ENCODE measurements around the gene NNAT.

Gene NNAT

DNA sequence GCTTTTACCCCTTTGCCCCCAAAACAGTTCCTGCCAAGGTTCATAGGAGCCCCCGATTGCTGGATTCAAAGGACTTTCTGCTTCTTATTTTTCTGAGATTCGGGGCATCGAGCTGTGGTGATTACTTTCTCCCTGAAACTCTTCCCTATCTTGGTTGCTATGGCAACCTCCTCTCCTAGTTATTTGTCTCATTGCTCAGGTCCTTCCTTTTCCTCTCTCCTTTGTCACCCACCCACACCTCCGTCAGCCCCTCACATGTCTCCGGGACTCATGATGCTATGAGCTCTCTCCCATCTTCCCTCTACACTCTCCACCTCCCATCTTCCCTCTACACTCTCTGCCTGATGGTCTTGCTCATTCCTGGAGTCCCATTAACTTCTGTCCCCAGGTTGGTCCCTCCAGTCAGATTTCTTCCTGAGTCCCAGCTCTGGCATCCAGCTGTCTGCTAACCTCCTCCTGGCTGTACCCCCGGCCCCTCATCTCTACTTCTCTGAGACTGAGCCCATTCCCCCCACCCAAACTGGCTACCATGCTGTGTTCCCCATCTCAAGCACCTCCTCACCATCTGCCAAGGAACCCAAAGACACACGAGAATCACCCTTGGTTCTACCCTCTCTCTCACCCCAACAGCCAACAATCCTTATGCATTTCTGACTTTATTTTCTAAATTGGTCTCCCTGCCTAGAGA lies 30.2 kb upstream of the NNAT start:
- no peak overlapping the region for H3K4me3 Mint-ChIP-seq
- H3K27ac Mint-ChIP-seq: no peak overlapping the region
- H3K36me3 Mint-ChIP-seq (ENCODE audit: low read depth): peaks cover 10% of the 10 kb centered on the region
- no peak for TF ChIP-seq CTCF (IDR thresholded peaks at IDR 0.05; ENCODE audit: unreplicated experiment in 3 of 3)
- no peaks in the 10 kb centered on the region for H3K4me1 Mint-ChIP-seq
- no peaks in the 10 kb centered on the region for H3K9me3 Mint-ChIP-seq
- H3K27me3 Mint-ChIP-seq (ENCODE audit: low read depth): no peaks in the 10 kb centered on the region

- H3K9me3 Mint-ChIP-seq: no peaks in the 10 kb centered on the region
- no peak overlapping the region for H3K4me3 Mint-ChIP-seq
- no peak for TF ChIP-seq CTCF (IDR thresholded peaks at IDR 0.05; ENCODE audit: unreplicated experiment in 3 of 3)
- peaks cover 10% of the 10 kb centered on the region for H3K36me3 Mint-ChIP-seq (ENCODE audit: low read depth)
- no peaks in the 10 kb centered on the region for H3K4me1 Mint-ChIP-seq
- no peaks in the 10 kb centered on the region for H3K27me3 Mint-ChIP-seq (ENCODE audit: low read depth)
- H3K27ac Mint-ChIP-seq: no peak overlapping the region
These were observed 28.9 kb upstream of the NNAT start for GRCh38 chr20:37492096-37492625.

GRCh38 chr20:37492945-37493344 lies 28.1 kb upstream of the NNAT start:
- no peaks in the 10 kb centered on the region for H3K27me3 Mint-ChIP-seq (ENCODE audit: low read depth)
- TF ChIP-seq CTCF (IDR thresholded peaks at IDR 0.05; ENCODE audit: unreplicated experiment in 3 of 3): no peak
- H3K4me3 Mint-ChIP-seq: no peak overlapping the region
- no peak overlapping the region for H3K27ac Mint-ChIP-seq
- H3K36me3 Mint-ChIP-seq (ENCODE audit: low read depth): peaks cover 10% of the 10 kb centered on the region
- no peaks in the 10 kb centered on the region for H3K4me1 Mint-ChIP-seq
- no peaks in the 10 kb centered on the region for H3K9me3 Mint-ChIP-seq

GRCh38 chr20:37494301-37494700 lies 26.7 kb upstream of the NNAT start:
- Mint-ChIP-seq H3K36me3 (ENCODE audit: low read depth) (peaks cover 17% of the 10 kb centered on the region), H3K27ac (no peak overlapping the region), H3K27me3 (ENCODE audit: low read depth) (no peaks in the 10 kb centered on the region), H3K9me3 (no peaks in the 10 kb centered on the region), H3K4me3 (no peak overlapping the region), H3K4me1 (no peaks in the 10 kb centered on the region)
- TF ChIP-seq CTCF (IDR thresholded peaks at IDR 0.05; ENCODE audit: unreplicated experiment in 3 of 3): no peak

GRCh38 chr20:37494796-37495195 lies 26.3 kb upstream of the NNAT start:
- peaks cover 17% of the 10 kb centered on the region for H3K36me3 Mint-ChIP-seq (ENCODE audit: low read depth)
- no peak overlapping the region for H3K27ac Mint-ChIP-seq
- no peaks in the 10 kb centered on the region for H3K9me3 Mint-ChIP-seq
- no peaks in the 10 kb centered on the region for H3K27me3 Mint-ChIP-seq (ENCODE audit: low read depth)
- no peak overlapping the region for H3K4me3 Mint-ChIP-seq
- TF ChIP-seq CTCF (IDR thresholded peaks at IDR 0.05; ENCODE audit: unreplicated experiment in 3 of 3): no peak
- H3K4me1 Mint-ChIP-seq: no peaks in the 10 kb centered on the region

DNA sequence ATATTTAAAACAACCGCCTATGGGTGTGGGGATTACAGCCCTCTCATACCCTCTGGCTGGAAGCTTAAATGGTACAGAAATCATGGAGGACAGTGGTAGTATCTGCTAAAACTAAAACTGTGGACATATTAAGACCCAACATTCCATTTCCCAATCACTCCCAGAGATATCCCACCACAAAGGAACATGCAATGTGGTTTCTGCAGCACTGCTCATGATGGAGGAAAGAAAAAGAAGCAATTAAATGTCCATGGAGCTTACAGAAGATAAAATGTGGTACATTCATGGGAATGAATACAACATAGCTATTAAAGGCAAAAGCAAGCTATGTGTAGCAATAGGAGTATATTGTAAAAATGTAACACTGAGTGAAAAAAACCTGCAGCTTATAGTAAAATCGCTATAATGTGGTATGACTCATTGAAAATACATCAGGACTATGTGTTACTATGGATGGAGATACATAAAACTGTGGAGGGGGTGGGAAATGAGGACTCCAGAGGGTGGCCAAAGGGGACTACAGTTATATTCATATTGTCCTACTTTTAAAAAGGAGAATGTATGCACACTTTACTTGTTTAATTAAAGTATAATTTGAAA lies 22.9 kb upstream of the NNAT start:
- Mint-ChIP-seq H3K27ac (no peak overlapping the region), H3K9me3 (no peaks in the 10 kb centered on the region)

More for the DNA sequence above, 22.9 kb upstream of the NNAT start:
- peaks cover 13% of the 10 kb centered on the region for H3K36me3 Mint-ChIP-seq (ENCODE audit: low read depth)
- H3K27me3 Mint-ChIP-seq (ENCODE audit: low read depth): no peaks in the 10 kb centered on the region
- TF ChIP-seq CTCF (IDR thresholded peaks at IDR 0.05; ENCODE audit: unreplicated experiment in 3 of 3): no peak
- no peaks in the 10 kb centered on the region for H3K4me1 Mint-ChIP-seq
- no peak overlapping the region for H3K4me3 Mint-ChIP-seq
